ENCODE data around the gene RPS3A.

DNA sequence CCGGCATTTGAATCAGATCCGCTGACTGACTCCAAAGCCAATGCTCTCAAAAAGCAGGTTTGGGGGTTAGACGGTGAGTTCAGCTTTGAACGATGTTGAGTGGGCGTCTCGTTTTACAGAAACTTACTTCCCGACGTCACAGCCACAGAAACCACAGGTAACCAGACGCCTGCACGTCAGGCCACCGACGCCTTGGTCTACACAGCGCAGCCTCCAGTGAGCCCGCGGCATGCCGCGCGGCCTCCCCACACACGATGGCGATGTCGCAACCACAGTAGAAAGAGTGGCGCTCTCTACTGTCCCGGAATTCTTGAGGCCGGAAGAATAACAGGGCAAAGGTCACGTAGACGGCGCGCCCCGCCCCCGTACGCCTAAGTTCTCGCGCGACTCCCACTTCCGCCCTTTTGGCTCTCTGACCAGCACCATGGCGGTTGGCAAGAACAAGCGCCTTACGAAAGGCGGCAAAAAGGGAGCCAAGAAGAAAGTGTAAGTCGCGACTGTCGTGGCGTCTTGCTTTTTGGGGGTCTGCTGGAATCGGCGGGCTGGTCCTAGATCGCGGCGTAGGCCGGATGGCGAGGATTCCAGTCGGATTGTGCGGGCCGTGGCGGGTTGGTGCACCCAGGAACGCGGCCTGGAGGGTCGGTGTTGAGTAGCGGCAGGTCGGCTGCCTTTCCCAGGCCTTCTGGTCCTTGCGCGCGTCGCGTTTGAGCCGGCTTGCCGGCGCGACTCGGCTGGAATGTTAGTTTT is at the start of gene RPS3A:
- peak; percentile 82 for TF ChIP-seq POLR2A (IDR thresholded peaks at IDR 0.05; ENCODE audit: borderline replicate concordance, extremely low read depth, insufficient read depth, insufficient read length)
- TF ChIP-seq, protein P1, sequence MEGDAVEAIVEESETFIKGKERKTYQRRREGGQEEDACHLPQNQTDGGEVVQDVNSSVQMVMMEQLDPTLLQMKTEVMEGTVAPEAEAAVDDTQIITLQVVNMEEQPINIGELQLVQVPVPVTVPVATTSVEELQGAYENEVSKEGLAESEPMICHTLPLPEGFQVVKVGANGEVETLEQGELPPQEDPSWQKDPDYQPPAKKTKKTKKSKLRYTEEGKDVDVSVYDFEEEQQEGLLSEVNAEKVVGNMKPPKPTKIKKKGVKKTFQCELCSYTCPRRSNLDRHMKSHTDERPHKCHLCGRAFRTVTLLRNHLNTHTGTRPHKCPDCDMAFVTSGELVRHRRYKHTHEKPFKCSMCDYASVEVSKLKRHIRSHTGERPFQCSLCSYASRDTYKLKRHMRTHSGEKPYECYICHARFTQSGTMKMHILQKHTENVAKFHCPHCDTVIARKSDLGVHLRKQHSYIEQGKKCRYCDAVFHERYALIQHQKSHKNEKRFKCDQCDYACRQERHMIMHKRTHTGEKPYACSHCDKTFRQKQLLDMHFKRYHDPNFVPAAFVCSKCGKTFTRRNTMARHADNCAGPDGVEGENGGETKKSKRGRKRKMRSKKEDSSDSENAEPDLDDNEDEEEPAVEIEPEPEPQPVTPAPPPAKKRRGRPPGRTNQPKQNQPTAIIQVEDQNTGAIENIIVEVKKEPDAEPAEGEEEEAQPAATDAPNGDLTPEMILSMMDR (IDR thresholded peaks at IDR 0.05 in 2 of 3, conservative IDR thresholded peaks at IDR 0.05 in 1 of 3; ENCODE audit: borderline replicate concordance in 1 of 3, insufficient read depth in 1 of 3, low read depth in 2 of 3, low read length in 2 of 3) = peak; percentile 69 to 80 (median 80)
- peak; percentile 24; the same call in 1 of the 2 replicates for TF ChIP-seq RAD21 (IDR thresholded peaks at IDR 0.05; ENCODE audit: low read depth)
- TF ChIP-seq EZH2 (IDR thresholded peaks at IDR 0.05) = no peak
- peak; percentile 96 for TF ChIP-seq SP1 (IDR thresholded peaks at IDR 0.05; ENCODE audit: low read depth)
- TF ChIP-seq, protein P2, sequence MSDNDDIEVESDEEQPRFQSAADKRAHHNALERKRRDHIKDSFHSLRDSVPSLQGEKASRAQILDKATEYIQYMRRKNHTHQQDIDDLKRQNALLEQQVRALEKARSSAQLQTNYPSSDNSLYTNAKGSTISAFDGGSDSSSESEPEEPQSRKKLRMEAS (IDR thresholded peaks at IDR 0.05) = peak; percentile 95
- TF ChIP-seq EGR1 (IDR thresholded peaks at IDR 0.05; ENCODE audit: low read depth) = peak; percentile 96
- TF ChIP-seq, protein P3, sequence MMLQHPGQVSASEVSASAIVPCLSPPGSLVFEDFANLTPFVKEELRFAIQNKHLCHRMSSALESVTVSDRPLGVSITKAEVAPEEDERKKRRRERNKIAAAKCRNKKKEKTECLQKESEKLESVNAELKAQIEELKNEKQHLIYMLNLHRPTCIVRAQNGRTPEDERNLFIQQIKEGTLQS (IDR thresholded peaks at IDR 0.05) = no peak; the same call in 1 of the 2 replicates

Measured in HCT116 (cell line).